ENCODE data around the gene ARG1.
"Not testable (repeated sequence)": the region's sequence is repeated elsewhere in the genome, so short reads cannot be mapped to it uniquely, and the experiment has no call there.

Gene ARG1

GRCh38 chr6:131572686-131573415, at the start of gene ARG1:
Gene ARG1, plus strand, starts transcription at chr6:131573226. Its CDS starts 57 bp downstream, at chr6:131573283.
- DNase-seq, result no peak

- DNase-seq, result no peak
Measured at GRCh38 chr6:131523988-131524673, 48.9 kb upstream of the ARG1 start.

GRCh38 chr6:131524695-131525336, 48.2 kb upstream of the ARG1 start:
- no peak for DNase-seq

GRCh38 chr6:131530936-131531335, 42.1 kb upstream of the ARG1 start:
- not testable (repeated sequence) for DNase-seq

- not testable (repeated sequence) for DNase-seq
Measured at GRCh38 chr6:131531681-131532080, 41.3 kb upstream of the ARG1 start.

- no peak for DNase-seq
Measured at GRCh38 chr6:131532580-131533039, 40.4 kb upstream of the ARG1 start.

GRCh38 chr6:131538615-131539014, 34.4 kb upstream of the ARG1 start:
- not testable (repeated sequence) for DNase-seq

- DNase-seq, result no peak
Measured at GRCh38 chr6:131545317-131545716, 27.7 kb upstream of the ARG1 start.

- no peak for DNase-seq
Measured at GRCh38 chr6:131547488-131547887, 25.5 kb upstream of the ARG1 start.

- DNase-seq, result no peak
Measured at GRCh38 chr6:131548441-131548840, 24.6 kb upstream of the ARG1 start.

- DNase-seq, result no peak
Measured at GRCh38 chr6:131549811-131550210, 23.2 kb upstream of the ARG1 start.

GRCh38 chr6:131551902-131552301, 21.1 kb upstream of the ARG1 start:
- no peak for DNase-seq

GRCh38 chr6:131552572-131552971, 20.5 kb upstream of the ARG1 start:
- DNase-seq, result no peak

GRCh38 chr6:131555992-131556391, 17.0 kb upstream of the ARG1 start:
- no peak for DNase-seq

GRCh38 chr6:131558922-131559321, 14.1 kb upstream of the ARG1 start:
- no peak for DNase-seq

- DNase-seq, result no peak
Measured at GRCh38 chr6:131561925-131562707, 10.9 kb upstream of the ARG1 start.

GRCh38 chr6:131565056-131565455, 8.0 kb upstream of the ARG1 start:
- DNase-seq, result no peak

- no peak for DNase-seq
Measured at GRCh38 chr6:131568726-131569125, 4.3 kb upstream of the ARG1 start.

- no peak for DNase-seq
Measured at GRCh38 chr6:131574133-131574532, 1.1 kb downstream of the ARG1 start.

- DNase-seq, result no peak
Measured at GRCh38 chr6:131574686-131575085, 1.7 kb downstream of the ARG1 start.

- no peak for DNase-seq
Measured at GRCh38 chr6:131575834-131576478, 2.9 kb downstream of the ARG1 start.

GRCh38 chr6:131581523-131581922, 8.5 kb downstream of the ARG1 start:
- no peak for DNase-seq

GRCh38 chr6:131586543-131586942, 13.5 kb downstream of the ARG1 start:
- DNase-seq, result no peak

All from fibroblast of skin of right quadriceps (primary cell).